ENCODE measurements around the gene IL36A. TPM values are rescaled to one million over a fixed set of nuclear protein-coding genes. Genes with fewer than 3 reads are reported as not detected.

IL36A gene
- total RNA-seq, 1 donor from 2014 or later: not detected

- Mint-ChIP-seq H3K36me3 (ENCODE audit: low read depth) (no peaks in the 10 kb centered on the region), H3K4me1 (ENCODE audit: low read depth) (no peaks in the 10 kb centered on the region), H3K4me3 (ENCODE audit: unreplicated experiment) (no peak overlapping the region), H3K27ac (ENCODE audit: unreplicated experiment) (no peak overlapping the region), H3K27me3 (ENCODE audit: low read depth) (peaks cover 35% of the 10 kb centered on the region), H3K9me3 (ENCODE audit: low read depth) (no peaks in the 10 kb centered on the region)
- no peak for TF ChIP-seq CTCF (IDR thresholded peaks at IDR 0.05)
- no peak for DNase-seq (ENCODE audit: low spot score)
Observed at GRCh38 chr2:113012436-113013335, 7.4 kb downstream of the IL36A start.

GRCh38 chr2:113013336-113013661 is 8.0 kb downstream of the IL36A start:
- Mint-ChIP-seq H3K9me3 (ENCODE audit: low read depth) (peaks cover under 1% of the 10 kb centered on the region), H3K27ac (ENCODE audit: unreplicated experiment) (no peak overlapping the region), H3K36me3 (ENCODE audit: low read depth) (no peaks in the 10 kb centered on the region), H3K4me1 (ENCODE audit: low read depth) (no peaks in the 10 kb centered on the region), H3K27me3 (ENCODE audit: low read depth) (peaks cover 40% of the 10 kb centered on the region), H3K4me3 (ENCODE audit: unreplicated experiment) (no peak overlapping the region)
- no peak for DNase-seq (ENCODE audit: low spot score)
- TF ChIP-seq CTCF (IDR thresholded peaks at IDR 0.05): no peak

- H3K9me3 Mint-ChIP-seq (ENCODE audit: low read depth): peaks cover 8% of the 10 kb centered on the region
- no peaks in the 10 kb centered on the region for H3K36me3 Mint-ChIP-seq (ENCODE audit: low read depth)
- no peak overlapping the region for H3K27ac Mint-ChIP-seq (ENCODE audit: unreplicated experiment)
- no peak overlapping the region for H3K4me3 Mint-ChIP-seq (ENCODE audit: unreplicated experiment)
- TF ChIP-seq CTCF (IDR thresholded peaks at IDR 0.05): no peak
- peaks cover 46% of the 10 kb centered on the region for H3K27me3 Mint-ChIP-seq (ENCODE audit: low read depth)
- DNase-seq (ENCODE audit: low spot score): no peak
- H3K4me1 Mint-ChIP-seq (ENCODE audit: low read depth): no peaks in the 10 kb centered on the region
Observed at GRCh38 chr2:113014067-113014466, 8.8 kb downstream of the IL36A start.

- H3K36me3 Mint-ChIP-seq (ENCODE audit: low read depth): no peaks in the 10 kb centered on the region
- no peak overlapping the region for H3K27ac Mint-ChIP-seq (ENCODE audit: unreplicated experiment)
- H3K4me3 Mint-ChIP-seq (ENCODE audit: unreplicated experiment): no peak overlapping the region
- H3K4me1 Mint-ChIP-seq (ENCODE audit: low read depth): no peaks in the 10 kb centered on the region
- TF ChIP-seq CTCF (IDR thresholded peaks at IDR 0.05): no peak
- peaks cover 8% of the 10 kb centered on the region for H3K9me3 Mint-ChIP-seq (ENCODE audit: low read depth)
- peaks cover 48% of the 10 kb centered on the region for H3K27me3 Mint-ChIP-seq (ENCODE audit: low read depth)
- DNase-seq (ENCODE audit: low spot score): no peak
Observed at GRCh38 chr2:113015042-113015441, 9.8 kb downstream of the IL36A start.

- Mint-ChIP-seq H3K27ac (ENCODE audit: unreplicated experiment) (no peak overlapping the region), H3K4me1 (ENCODE audit: low read depth) (no peaks in the 10 kb centered on the region), H3K36me3 (ENCODE audit: low read depth) (no peaks in the 10 kb centered on the region), H3K4me3 (ENCODE audit: unreplicated experiment) (no peak overlapping the region), H3K9me3 (ENCODE audit: low read depth) (peaks cover 8% of the 10 kb centered on the region), H3K27me3 (ENCODE audit: low read depth) (peaks cover 45% of the 10 kb centered on the region)
- no peak for TF ChIP-seq CTCF (IDR thresholded peaks at IDR 0.05)
- DNase-seq (ENCODE audit: low spot score): no peak
Observed at GRCh38 chr2:113015655-113016054, 10.4 kb downstream of the IL36A start.
